WTC11 (cell line): ENCODE data around the gene LAMTOR2. TPM values are rescaled to one million over a fixed set of nuclear protein-coding genes. Genes with fewer than 3 reads are reported as not detected.

Experiments used
- total RNA-seq: library from RNA; stranded (reverse); gene quantifications from 3 replicates; pipeline ENCODE4 v1.2.3, GENCODE V29; 2021

LAMTOR2 gene
- total RNA-seq, 1 experiment from 2014 or later = 62.4 TPM

Other genes starting within 250 kb of the LAMTOR2 start
- gene GON4L, start 197.6 kb upstream of the LAMTOR2 start, total RNA-seq = 44.6 to 54.4 TPM (median 46.6 TPM) in 3 replicates
- gene SYT11, start 195.2 kb upstream of the LAMTOR2 start, total RNA-seq = 6.1 to 8.9 TPM (median 7.5 TPM) in 3 replicates
- 25.1 to 29.3 TPM (median 27.2 TPM) in 3 replicates for gene RIT1, start 143.4 kb upstream of the LAMTOR2 start, total RNA-seq
- 46.0 to 64.4 TPM (median 59.8 TPM) in 3 replicates for gene KHDC4, start 120.4 kb upstream of the LAMTOR2 start, total RNA-seq
- not detected in 3 replicates for gene RXFP4, start 113.1 kb upstream of the LAMTOR2 start, total RNA-seq
- 60.0 to 69.5 TPM (median 66.2 TPM) in 3 replicates for gene ARHGEF2, start 76.2 kb upstream of the LAMTOR2 start, total RNA-seq
- gene SSR2, start 33.8 kb upstream of the LAMTOR2 start, total RNA-seq = 172 to 175 TPM (median 174 TPM) in 3 replicates
- 35.0 to 37.3 TPM (median 36.3 TPM) in 3 replicates for gene UBQLN4, start 984 bp upstream of the LAMTOR2 start, total RNA-seq
- 61.9 to 82.8 TPM (median 82.5 TPM) in 3 replicates for gene RAB25, start 6.4 kb downstream of the LAMTOR2 start, total RNA-seq
- gene MEX3A, start 27.7 kb downstream of the LAMTOR2 start, total RNA-seq = 66.3 to 79.1 TPM (median 70.6 TPM) in 3 replicates
- 40.7 to 68.8 TPM (median 46.2 TPM) in 3 replicates for gene LMNA, start 59.9 kb downstream of the LAMTOR2 start, total RNA-seq
- 6.9 to 12.4 TPM (median 8.7 TPM) in 3 replicates for gene SEMA4A, start 98.8 kb downstream of the LAMTOR2 start, total RNA-seq
- gene SLC25A44, start 139.3 kb downstream of the LAMTOR2 start, total RNA-seq = 17.9 to 29.1 TPM (median 19.7 TPM) in 3 replicates
- gene PMF1, start 158.2 kb downstream of the LAMTOR2 start, total RNA-seq = 112 to 129 TPM (median 115 TPM) in 3 replicates
- 2.3 to 3.8 TPM (median 2.6 TPM) in 3 replicates for gene BGLAP, start 187.4 kb downstream of the LAMTOR2 start, total RNA-seq
- 5.9 to 7.9 TPM (median 6.5 TPM) in 3 replicates for gene PAQR6, start 193.3 kb downstream of the LAMTOR2 start, total RNA-seq
- 87.7 to 109 TPM (median 91.1 TPM) in 3 replicates for gene SMG5, start 228.0 kb downstream of the LAMTOR2 start, total RNA-seq
- gene TMEM79, start 229.5 kb downstream of the LAMTOR2 start, total RNA-seq = 2.2 to 2.7 TPM (median 2.4 TPM) in 3 replicates
- gene GLMP, start 240.9 kb downstream of the LAMTOR2 start, total RNA-seq = 53.7 to 60.3 TPM (median 58.7 TPM) in 3 replicates
- 0.39 TPM in 1 of 3 replicates, not detected in the others for gene VHLL, start 244.5 kb downstream of the LAMTOR2 start, total RNA-seq